Measurements from ENCODE around the gene LTK. TPM values are rescaled to one million over a fixed set of nuclear protein-coding genes. Genes with fewer than 3 reads are reported as not detected.

The LTK gene
- total RNA-seq (2014; rRNA removed; shearing (Covaris generic)), result 4.3 and 5.2 TPM in 2 replicates

DNA sequence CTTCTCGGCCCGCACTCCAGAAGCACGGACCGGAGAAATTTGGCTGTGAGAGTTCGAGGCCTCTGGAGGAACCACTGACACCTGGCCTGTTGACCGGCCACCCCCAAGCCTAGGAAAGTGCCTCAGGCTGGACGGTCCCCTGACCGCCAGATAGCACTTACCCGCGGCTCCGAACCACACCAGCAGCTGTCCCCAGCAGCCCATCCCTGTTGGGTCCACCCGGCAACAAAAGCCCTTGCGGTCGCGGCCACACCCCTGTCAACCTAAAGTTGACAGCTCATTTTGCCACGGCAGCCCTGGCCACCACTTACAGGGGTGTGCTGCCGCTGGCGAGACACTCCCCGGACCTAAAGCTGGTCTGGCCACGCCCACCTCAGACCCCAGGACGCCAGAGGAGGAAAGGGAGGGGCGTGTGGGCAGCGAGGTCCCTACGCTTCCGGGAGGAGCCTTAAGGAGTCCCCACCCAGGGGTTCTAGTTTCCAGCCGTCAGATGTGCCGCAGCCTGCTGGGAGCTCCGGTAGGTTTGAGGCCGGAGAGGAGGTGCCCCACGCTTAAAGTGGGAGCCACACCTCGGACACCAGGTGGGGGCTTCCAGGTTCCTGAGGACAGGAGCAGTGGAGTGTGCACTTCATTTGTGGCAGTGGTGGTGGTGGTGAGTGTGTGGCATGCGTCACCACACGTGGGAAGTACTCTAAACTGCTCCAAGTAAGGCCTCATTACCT is at the start of gene LTK:
Gene LTK, minus strand, starts transcription at position 322 of the 722 bp plus-strand sequence. Its CDS starts 118 bp downstream, at position 204.
- peak; percentile 38 for DNase-seq (ENCODE audit: low spot score)

- DNase-seq (ENCODE audit: low spot score), result no peak
Observed at GRCh38 chr15:41562784-41563198, 49.2 kb upstream of the LTK start.

DNA sequence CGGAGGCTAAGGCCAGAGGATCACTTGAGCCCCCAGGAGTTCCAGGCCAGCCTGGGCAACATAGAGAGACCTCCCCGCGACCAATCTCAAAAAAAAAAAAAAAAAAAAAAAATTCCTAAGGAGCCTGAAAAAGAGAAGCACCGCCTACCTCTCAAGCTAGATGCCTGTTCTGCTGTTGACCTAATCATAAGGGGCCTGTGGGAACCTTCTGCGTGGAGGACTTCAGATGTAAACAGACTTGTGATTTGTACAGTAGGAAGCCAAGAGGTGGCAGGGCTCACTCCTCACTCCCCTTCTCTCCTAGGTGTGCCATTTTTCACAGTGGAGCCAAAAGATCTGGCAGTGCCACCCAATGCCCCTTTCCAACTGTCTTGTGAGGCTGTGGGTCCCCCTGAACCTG is 48.6 kb upstream of the LTK start:
- DNase-seq (ENCODE audit: low spot score), result no peak

GRCh38 chr15:41561777-41562145 is 48.1 kb upstream of the LTK start:
- DNase-seq (ENCODE audit: low spot score), result no peak

DNA sequence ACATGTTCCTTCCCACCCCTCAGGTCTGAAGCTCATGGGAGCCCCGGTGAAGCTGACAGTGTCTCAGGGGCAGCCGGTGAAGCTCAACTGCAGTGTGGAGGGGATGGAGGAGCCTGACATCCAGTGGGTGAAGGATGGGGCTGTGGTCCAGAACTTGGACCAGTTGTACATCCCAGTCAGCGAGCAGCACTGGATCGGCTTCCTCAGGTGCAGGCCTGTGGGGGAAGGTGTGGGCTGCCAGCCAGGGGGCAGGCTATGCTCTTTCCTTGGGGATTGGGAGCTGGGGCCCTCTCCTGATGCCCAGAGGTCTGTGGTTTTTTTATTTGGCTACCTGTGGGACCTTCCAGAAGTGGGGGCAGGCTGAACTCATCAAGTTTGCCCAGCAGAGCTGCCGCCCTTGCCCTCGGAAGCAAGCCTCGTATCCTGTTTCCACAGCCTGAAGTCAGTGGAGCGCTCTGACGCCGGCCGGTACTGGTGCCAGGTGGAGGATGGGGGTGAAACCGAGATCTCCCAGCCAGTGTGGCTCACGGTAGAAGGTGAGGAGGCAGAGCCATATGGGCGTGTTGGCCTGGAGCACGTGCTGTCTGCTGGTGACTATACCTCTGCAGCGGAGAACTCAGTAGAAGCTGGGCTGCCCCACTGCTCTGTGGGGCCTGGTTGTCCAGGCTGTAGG is 47.6 kb upstream of the LTK start:
- no peak for DNase-seq (ENCODE audit: low spot score)

- no peak for DNase-seq (ENCODE audit: low spot score)
Observed at GRCh38 chr15:41560572-41560874, 46.9 kb upstream of the LTK start.

- DNase-seq (ENCODE audit: low spot score), result no peak
Observed at GRCh38 chr15:41559239-41559782, 45.7 kb upstream of the LTK start.

- DNase-seq (ENCODE audit: low spot score), result no peak
Observed at GRCh38 chr15:41558400-41559238, 45.0 kb upstream of the LTK start, which contains the start of gene TYRO3. Gene TYRO3, plus strand, starts transcription at chr15:41559212. Its CDS starts 46 bp downstream, at chr15:41559258.

- DNase-seq (ENCODE audit: low spot score), result peak; percentile 60
Observed at GRCh38 chr15:41557673-41558399, 44.2 kb upstream of the LTK start.

GRCh38 chr15:41556677-41557076 is 43.0 kb upstream of the LTK start:
- no peak for DNase-seq (ENCODE audit: low spot score)

DNA sequence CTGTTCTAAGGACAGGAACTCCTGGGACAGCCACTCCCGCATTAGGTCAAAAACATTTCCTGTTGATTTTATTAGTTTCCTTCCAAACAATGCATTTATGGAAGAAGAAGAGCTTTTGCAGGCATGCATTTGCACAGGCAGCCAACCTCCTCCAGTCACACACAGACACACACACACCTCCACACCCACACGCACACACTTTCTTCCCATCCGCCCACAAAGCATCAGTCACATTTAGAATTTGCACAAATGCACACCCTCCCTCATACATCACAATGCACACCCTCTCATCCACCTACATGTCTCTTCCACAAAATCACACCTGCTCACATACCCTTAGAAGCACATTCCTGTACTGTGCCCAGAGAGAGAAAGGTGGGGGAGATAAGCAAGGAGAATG is 41.3 kb upstream of the LTK start:
- no peak for DNase-seq (ENCODE audit: low spot score)

- no peak for DNase-seq (ENCODE audit: low spot score)
Observed at GRCh38 chr15:41554343-41554742, 40.7 kb upstream of the LTK start.

DNA sequence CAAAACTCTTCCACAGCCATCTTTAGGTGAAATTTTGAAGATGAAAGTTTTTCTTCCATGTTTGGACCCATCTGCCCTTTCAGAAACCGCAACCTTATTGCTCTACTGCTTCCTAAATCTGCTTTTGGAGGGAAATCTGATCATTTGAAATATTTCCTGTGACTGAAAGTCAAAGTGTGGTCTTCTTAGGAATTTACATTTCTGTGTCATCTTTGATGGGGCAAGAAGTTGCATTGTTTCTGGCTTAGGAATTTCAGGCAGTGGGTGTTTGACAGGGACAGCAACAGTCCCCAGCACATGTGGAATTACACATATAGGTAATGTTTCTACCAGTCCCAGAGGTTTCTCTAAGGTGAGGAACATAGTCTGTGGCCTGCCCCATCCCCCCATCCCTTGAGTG is 40.1 kb upstream of the LTK start:
- DNase-seq (ENCODE audit: low spot score), result no peak

- DNase-seq (ENCODE audit: low spot score), result no peak
Observed at GRCh38 chr15:41550066-41550775, 36.6 kb upstream of the LTK start.

- DNase-seq (ENCODE audit: low spot score), result peak; percentile 79
Observed at GRCh38 chr15:41546851-41547786, 33.5 kb upstream of the LTK start.

DNA sequence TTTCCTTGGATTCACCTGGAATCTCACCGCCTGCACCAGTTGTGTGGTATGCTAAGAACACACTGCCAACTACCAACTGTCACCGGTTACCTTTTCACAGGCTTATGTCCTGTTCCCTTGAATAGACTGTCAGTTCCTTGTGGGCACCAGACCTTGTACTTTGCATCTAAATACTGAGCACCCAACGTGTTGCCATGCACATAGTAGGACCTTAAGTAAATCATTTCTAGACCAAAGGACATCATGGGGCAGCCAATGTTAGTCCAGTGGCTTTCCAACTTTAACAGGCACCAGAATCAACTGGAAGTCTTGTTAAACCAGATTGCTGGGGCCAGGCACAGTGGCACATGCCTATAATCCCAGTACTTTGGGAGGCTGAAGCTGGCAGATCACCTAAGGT is 31.6 kb upstream of the LTK start:
- DNase-seq (ENCODE audit: low spot score), result no peak

DNA sequence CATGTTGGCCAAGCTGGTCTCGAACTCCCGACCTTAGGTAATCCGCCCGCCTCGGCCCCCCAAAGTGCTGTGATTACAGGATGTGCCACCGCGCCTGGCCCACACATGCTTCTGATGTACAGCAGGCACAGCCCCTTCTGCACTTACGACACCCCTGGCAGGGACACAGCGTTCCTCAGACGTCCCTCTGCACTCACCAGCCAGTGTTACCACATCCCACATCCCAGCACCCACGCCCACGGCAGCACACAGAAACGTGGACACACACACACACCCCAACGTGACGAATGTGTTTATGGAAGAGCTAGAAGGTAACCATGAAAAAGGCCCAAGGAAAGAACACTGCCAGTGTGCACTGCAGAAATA is 31.0 kb upstream of the LTK start:
- DNase-seq (ENCODE audit: low spot score), result no peak

- no peak for DNase-seq (ENCODE audit: low spot score)
Observed at GRCh38 chr15:41543521-41543870, 29.9 kb upstream of the LTK start.

- DNase-seq (ENCODE audit: low spot score), result no peak
Observed at GRCh38 chr15:41536866-41537265, 23.2 kb upstream of the LTK start.

DNA sequence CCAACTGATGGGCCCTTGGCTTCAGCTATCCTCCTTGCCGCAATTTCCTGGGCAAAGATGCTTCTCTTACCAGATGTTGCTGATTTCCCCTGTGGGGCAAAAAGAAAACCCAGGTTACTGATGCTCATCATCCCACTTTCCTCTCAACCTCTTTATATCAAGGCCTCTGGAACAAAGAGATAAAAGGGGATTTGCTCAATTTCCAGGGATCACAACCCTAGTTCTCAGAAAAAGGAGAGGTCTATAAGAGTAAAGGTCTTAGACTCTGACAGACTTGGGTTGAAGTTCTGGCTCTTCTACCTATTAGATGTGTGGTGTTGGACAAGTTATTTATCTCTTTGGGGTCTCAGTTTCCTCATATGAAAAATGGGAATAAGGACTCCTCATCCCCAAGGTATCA is 21.9 kb upstream of the LTK start:
- DNase-seq (ENCODE audit: low spot score), result no peak
